Non-pigmented ciliary epithelial cell (primary cell): ENCODE results near the gene NT5DC4.

ENCODE experiments used
- DNase-seq: peaks from one replicate; pipeline ENCODE4 v3.0.0-alpha.2; 2010; ENCODE audit warnings: low read depth

NT5DC4 gene

DNA sequence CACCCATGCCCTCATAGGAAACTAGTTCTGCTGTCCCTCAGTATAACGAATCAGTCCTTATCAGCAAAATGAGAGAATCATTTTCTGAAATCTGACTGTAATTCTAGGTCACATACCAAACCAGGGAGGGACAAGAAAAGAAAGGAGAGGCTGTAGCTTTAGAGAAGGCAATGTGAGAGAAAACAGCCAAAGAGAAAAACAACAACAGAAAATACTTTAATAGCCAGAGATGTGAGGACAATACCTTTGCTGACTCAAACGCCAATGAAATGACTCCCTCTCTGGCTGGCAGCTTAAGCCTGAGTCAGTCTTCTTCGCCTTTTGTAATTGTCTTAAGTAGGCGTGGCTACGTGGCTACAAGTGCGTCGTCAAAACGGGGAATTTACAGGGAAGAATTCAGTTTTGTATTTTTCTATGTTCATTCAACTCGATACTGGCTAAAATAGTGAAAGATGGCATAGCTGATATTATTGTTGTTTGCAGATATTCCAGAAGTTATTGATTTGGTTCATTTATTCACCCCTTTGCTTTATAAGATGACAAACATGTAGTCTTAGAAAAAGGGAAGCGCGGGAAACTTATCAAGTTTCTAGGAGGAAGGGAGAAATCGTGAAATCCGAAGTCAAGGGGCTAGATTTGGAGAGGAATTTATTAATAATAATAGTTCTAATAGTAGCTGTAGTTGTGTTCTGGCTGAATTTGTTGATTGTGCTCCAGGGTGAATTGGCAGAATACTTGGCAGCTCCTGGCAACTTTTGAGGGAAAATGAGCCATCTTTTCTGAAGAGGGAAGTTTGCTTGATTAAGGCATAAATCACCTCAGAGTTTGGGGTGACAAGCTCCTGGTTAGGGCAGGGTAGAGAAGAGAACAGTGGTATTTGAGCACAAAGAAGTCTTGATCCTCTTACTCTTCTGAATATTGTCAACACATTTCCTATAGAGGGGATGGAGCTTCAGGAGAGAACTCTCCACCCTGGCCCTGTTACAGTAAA lies 63.7 kb downstream of the NT5DC4 start, which contains the start of gene IL1A:
Gene IL1A (minus strand): TSS at position 295 of the 991 bp plus-strand sequence. CDS start 723 bp downstream, outside the sequence.
- peak; percentile 55 for DNase-seq

DNA sequence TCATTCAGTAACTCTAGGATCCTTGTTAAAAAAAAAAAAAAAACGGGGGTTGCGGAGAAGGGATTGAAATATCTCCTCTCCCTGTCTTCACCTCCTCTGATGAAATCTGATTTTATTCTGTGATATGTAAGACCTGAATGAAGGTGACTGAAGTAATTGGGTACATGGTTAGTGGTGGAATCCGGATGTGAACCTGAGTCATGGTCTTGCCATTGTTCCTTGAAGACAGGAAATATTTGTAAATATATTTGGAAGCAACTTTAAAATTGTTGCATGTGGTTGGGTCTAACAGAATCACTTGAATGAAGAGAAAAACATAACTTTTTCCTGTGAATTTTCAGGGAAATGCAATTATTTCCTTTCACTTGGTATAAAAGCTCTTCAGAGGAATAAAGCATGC lies 66.5 kb downstream of the NT5DC4 start:
- DNase-seq = no peak

GRCh38 chr2:112787729-112788393 lies 67.0 kb downstream of the NT5DC4 start:
- DNase-seq = no peak

DNA sequence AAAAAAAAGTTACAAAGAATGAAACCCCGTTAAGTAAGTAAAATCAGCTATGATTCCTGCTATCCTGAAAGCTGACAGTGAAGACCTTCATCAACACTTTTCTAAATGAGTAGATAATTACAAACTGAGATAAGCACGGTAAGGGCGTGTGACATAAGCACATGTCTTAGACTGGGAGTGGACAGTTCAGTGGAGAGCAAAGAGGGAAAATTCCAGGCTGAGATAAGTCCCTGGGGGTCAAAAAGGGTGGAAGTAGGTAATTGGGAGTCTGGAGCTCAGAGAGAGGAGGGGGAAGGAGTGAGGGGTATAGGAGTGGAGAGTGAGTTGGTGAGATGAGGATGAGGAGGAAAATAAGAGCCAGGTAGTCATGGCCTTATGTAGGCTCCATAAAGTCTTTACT lies 67.8 kb downstream of the NT5DC4 start:
- no peak for DNase-seq
